Brain microvascular endothelial cell (primary cell): ENCODE measurements around the gene PHLDB2.

Experiments
- DNase-seq: peaks from one replicate; pipeline ENCODE4 v3.0.0-alpha.2; 2020
- H3K27ac ChIP-seq: fragments of 250-450 bp; sonication (Bioruptor Pico); 2 replicates; pipeline ENCODE4 v1.5.1; 2020; ENCODE audit warnings: mild to moderate bottlenecking, moderate library complexity
- H3K27me3 ChIP-seq: fragments of 250-450 bp; sonication (Bioruptor Pico); replicated peaks from 2 replicates; pipeline ENCODE4 v1.5.1; 2020; ENCODE audit warnings: mild to moderate bottlenecking
- H3K36me3 ChIP-seq: fragments of 250-450 bp; sonication (Bioruptor Pico); replicated peaks from 2 replicates; pipeline ENCODE4 v1.5.1; 2020; ENCODE audit warnings: mild to moderate bottlenecking
- H3K4me3 ChIP-seq: 2 replicates; pipeline ENCODE4 v1.5.1; 2011; ENCODE audit warnings: low read depth, mild to moderate bottlenecking, control low read depth, low read length, moderate library complexity
- CTCF ChIP-seq: IDR thresholded peaks from 2 replicates; pipeline ENCODE4 v1.5.1; 2011; ENCODE audit warnings: low read depth, mild to moderate bottlenecking, moderate library complexity, low read length, control low read depth, inconsistent platforms; ENCODE audit errors: missing control alignments
- in situ Hi-C: cut with HindIII; loops from 2 replicates; pipeline ENCODE4 v1.10.0; 2017; ENCODE audit warnings: low sequenced_read_pairs, low pct_ligation_motif_present

Gene PHLDB2

GRCh38 chr3:111850537-111850936, 8.5 kb upstream of the PHLDB2 start:
- no peak overlapping the region for H3K27ac ChIP-seq
- no peak overlapping the region for H3K4me3 ChIP-seq
- in situ Hi-C loops = no loop called here
- no peak for DNase-seq
- no peak for TF ChIP-seq CTCF
- no peaks in the 10 kb centered on the region for H3K36me3 ChIP-seq
- no peaks in the 10 kb centered on the region for H3K27me3 ChIP-seq

GRCh38 chr3:111851511-111851954, 7.5 kb upstream of the PHLDB2 start:
- no peak overlapping the region for H3K4me3 ChIP-seq
- DNase-seq = peak; percentile 46
- TF ChIP-seq CTCF = no peak
- H3K27me3 ChIP-seq = no peaks in the 10 kb centered on the region
- peak overlapping the region; percentile 43 for H3K27ac ChIP-seq
- in situ Hi-C loops = no loop called here
- H3K36me3 ChIP-seq = no peaks in the 10 kb centered on the region

- Histone ChIP-seq H3K36me3 (no peaks in the 10 kb centered on the region), H3K4me3 (no peak overlapping the region), H3K27ac (no peak overlapping the region), H3K27me3 (no peaks in the 10 kb centered on the region)
- in situ Hi-C loops = no loop called here
- TF ChIP-seq CTCF = no peak
- DNase-seq = no peak
These were observed 6.5 kb upstream of the PHLDB2 start for GRCh38 chr3:111852540-111852939.

- H3K27me3 ChIP-seq = no peaks in the 10 kb centered on the region
- H3K27ac ChIP-seq = no peak overlapping the region
- no peak for TF ChIP-seq CTCF
- no peaks in the 10 kb centered on the region for H3K36me3 ChIP-seq
- in situ Hi-C loops = no loop called here
- DNase-seq = no peak
- H3K4me3 ChIP-seq = no peak overlapping the region
These were observed 6.0 kb upstream of the PHLDB2 start for GRCh38 chr3:111853068-111853467.

GRCh38 chr3:111854990-111855389, 4.1 kb upstream of the PHLDB2 start:
- Histone ChIP-seq H3K4me3 (no peak overlapping the region), H3K27me3 (no peaks in the 10 kb centered on the region), H3K36me3 (no peaks in the 10 kb centered on the region), H3K27ac (no peak overlapping the region)
- DNase-seq = no peak
- TF ChIP-seq CTCF = no peak
- in situ Hi-C loops = no loop called here

GRCh38 chr3:111856501-111856900, 2.6 kb upstream of the PHLDB2 start:
- H3K36me3 ChIP-seq = no peaks in the 10 kb centered on the region
- H3K27ac ChIP-seq = no peak overlapping the region
- in situ Hi-C loops = no loop called here
- H3K27me3 ChIP-seq = no peaks in the 10 kb centered on the region
- DNase-seq = no peak
- H3K4me3 ChIP-seq = no peak overlapping the region
- no peak for TF ChIP-seq CTCF
